GM23338 (cell line): ENCODE measurements around the gene ZNF787. TPM values are rescaled to one million over a fixed set of nuclear protein-coding genes. Genes with fewer than 3 reads are reported as not detected.
A peak's percentile ranks its signal among the peaks of the same experiment; 100 is the strongest.

Source experiments
- ATAC-seq: fragments of 200-7000 bp; cut with Tn5 transposase; 3 replicates; pipeline ENCODE4 v1.9.1; 2020
- DNase-seq: peaks from one replicate; pipeline ENCODE4 v3.0.0-alpha.2; 2015; ENCODE audit warnings: low spot score
- H2AFZ ChIP-seq: fragments of 200-600 bp; sonication (generic); 2 replicates; pipeline ENCODE4 v1.8.0; 2016; ENCODE audit warnings: antibody characterized with exemption, mild to moderate bottlenecking, moderate library complexity
- H3F3A ChIP-seq: fragments of 200-600 bp; sonication (generic); replicated peaks from 2 replicates; pipeline ENCODE4 v1.8.0; 2017; ENCODE audit warnings: antibody characterized with exemption, mixed run types, low read depth
- H3K27ac ChIP-seq: fragments of 200-600 bp; sonication (generic); 2 replicates; pipeline ENCODE4 v1.6.1; 2016; ENCODE audit warnings: low read depth
- H3K27me3 ChIP-seq: fragments of 200-600 bp; sonication (generic); 2 replicates; pipeline ENCODE4 v1.8.0; 2016; ENCODE audit warnings: mild to moderate bottlenecking, mixed run types, moderate library complexity; ENCODE audit not compliant: insufficient read depth
- H3K36me3 ChIP-seq: fragments of 200-600 bp; sonication (generic); 2 replicates; pipeline ENCODE4 v1.8.0; 2016; ENCODE audit warnings: mild to moderate bottlenecking; ENCODE audit not compliant: insufficient read depth
- H3K4me1 ChIP-seq: fragments of 200-600 bp; sonication (generic); 2 replicates; pipeline ENCODE4 v1.8.0; 2016; ENCODE audit warnings: mild to moderate bottlenecking, moderate library complexity; ENCODE audit not compliant: insufficient read depth
- H3K4me2 ChIP-seq: fragments of 200-600 bp; sonication (generic); 2 replicates; pipeline ENCODE4 v1.7.1; 2017; ENCODE audit warnings: mixed run types
- H3K4me3 ChIP-seq: fragments of 200-600 bp; sonication (generic); 2 replicates; pipeline ENCODE4 v1.6.1; 2016; ENCODE audit warnings: mixed run types
- H3K79me2 ChIP-seq: fragments of 200-600 bp; sonication (generic); replicated peaks from 2 replicates; pipeline ENCODE4 v1.8.0; 2017; ENCODE audit warnings: mild to moderate bottlenecking; ENCODE audit not compliant: insufficient read depth
- H3K9me2 ChIP-seq: fragments of 200-600 bp; sonication (generic); 2 replicates; pipeline ENCODE4 v1.8.0; 2017; ENCODE audit not compliant: insufficient read depth
- H4K20me1 ChIP-seq: fragments of 200-600 bp; sonication (generic); replicated peaks from 2 replicates; pipeline ENCODE4 v1.8.0; 2017; ENCODE audit warnings: mild to moderate bottlenecking; ENCODE audit not compliant: insufficient read depth
- H3K27ac Mint-ChIP-seq: 2 replicates; pipeline ENCODE4 v1.8.0; 2020; ENCODE audit warnings: inconsistent platforms, mild to moderate bottlenecking, moderate library complexity, mixed read lengths
- H3K27me3 Mint-ChIP-seq: 3 replicates; pipeline ENCODE4 v1.8.0; 2022; ENCODE audit warnings: low read depth, mild to moderate bottlenecking, moderate library complexity, mixed read lengths, inconsistent platforms; ENCODE audit not compliant: insufficient read depth, poor library complexity
- H3K36me3 Mint-ChIP-seq: 3 replicates; pipeline ENCODE4 v1.8.0; 2021; ENCODE audit warnings: low read depth, mild to moderate bottlenecking, inconsistent platforms, moderate library complexity, mixed read lengths
- H3K4me1 Mint-ChIP-seq: 3 replicates; pipeline ENCODE4 v1.8.0; 2020; ENCODE audit warnings: mild to moderate bottlenecking, inconsistent platforms, mixed read lengths
- H3K4me3 Mint-ChIP-seq: 3 replicates; pipeline ENCODE4 v1.8.0; 2021; ENCODE audit warnings: moderate library complexity, mild to moderate bottlenecking, inconsistent platforms, mixed read lengths
- H3K9me3 Mint-ChIP-seq: 3 replicates; pipeline ENCODE4 v1.8.0; 2020; ENCODE audit warnings: moderate library complexity, mild to moderate bottlenecking, inconsistent platforms, mixed read lengths
- CTCF ChIP-seq, 2 experiments: fragments of 200-600 bp in 1 of 2; sonication (generic) in 1 of 2; conservative IDR thresholded peaks; 2 replicates each; pipeline versions ENCODE4 v1.5.1 to v1.6.1; 2016 to 2017; ENCODE audit warnings: antibody characterized with exemption in 2 of 2, low read depth in 2 of 2, mild to moderate bottlenecking in 2 of 2, moderate library complexity in 1 of 2
- NANOG ChIP-seq: IDR thresholded peaks from 2 replicates; pipeline ENCODE4 v1.6.1; 2016; ENCODE audit warnings: antibody characterized with exemption, borderline replicate concordance
- REST ChIP-seq: IDR thresholded peaks from one replicate; pipeline ENCODE4 v1.6.1; 2018; ENCODE audit warnings: antibody characterized with exemption; ENCODE audit not compliant: unreplicated experiment
- STAT1 ChIP-seq: IDR thresholded peaks from one replicate; pipeline ENCODE4 v1.6.1; 2016; ENCODE audit warnings: antibody characterized with exemption; ENCODE audit not compliant: unreplicated experiment
- ZNF114 ChIP-seq: fragments of 250-450 bp; sonication (Bioruptor Pico); IDR thresholded peaks from 2 replicates; pipeline ENCODE4 v1.5.0; 2020; ENCODE audit warnings: mild to moderate bottlenecking, moderate library complexity
- ZNF462 ChIP-seq: fragments of 250-450 bp; sonication (Bioruptor Pico); IDR thresholded peaks from 2 replicates; pipeline ENCODE4 v1.5.0; 2020; ENCODE audit warnings: mild to moderate bottlenecking, moderate library complexity
- polyA plus RNA-seq: library from polyadenylated mRNA; unstranded; fragments of >200 nt; fragmentation: Nextera tagmentation; extraction: Ambion mirVana; gene quantifications from 2 replicates; pipeline ENCODE4 v1.2.1, GENCODE V29; 2016
- total RNA-seq: library from RNA; depleted of rRNA; stranded (reverse); fragments of >200 nt; shearing (Covaris generic); gene quantifications from 2 replicates; pipeline ENCODE4 v1.2.3, GENCODE V29; 2014

Gene ZNF787
- total and polyA plus RNA-seq, 2 experiments from 2014 or later, result 12.5 to 44.6 TPM

- H3K4me2 ChIP-seq, result no peak overlapping the region
- no peaks in the 10 kb centered on the region for H3K36me3 ChIP-seq
- Mint-ChIP-seq H3K4me1 (peaks cover 18% of the 10 kb centered on the region), H3K27me3 (peaks cover 3% of the 10 kb centered on the region), H3K27ac (no peak overlapping the region), H3K36me3 (peaks cover 35% of the 10 kb centered on the region), H3K9me3 (peaks cover 2% of the 10 kb centered on the region; the same call in 2 of the 3 replicates), H3K4me3 (no peak overlapping the region)
- H3K9me2 ChIP-seq, result 0 out of 2 replicates have a peak, but pooled peaks cover 4% of the 10 kb centered on the region
- H4K20me1 ChIP-seq, result 0 out of 2 replicates have a peak, but pooled peaks cover 6% of the 10 kb centered on the region
- no peaks in the 10 kb centered on the region for H3K27me3 ChIP-seq
- no peak overlapping the region for H3K27ac ChIP-seq
- peak; percentile 84 for ATAC-seq
- H3K4me1 ChIP-seq, result peaks cover 16% of the 10 kb centered on the region
- peak; percentile 86 for DNase-seq
- H3K4me3 ChIP-seq, result no peak overlapping the region
- TF ChIP-seq CTCF (conservative IDR thresholded peaks at IDR 0.05; ENCODE audit: low read depth in 2 of 2) (peak; percentile 70 to 86), ZNF114 (no peak)
- no peak overlapping the region for H2AFZ ChIP-seq
- peaks cover 7% of the 10 kb centered on the region for H3K79me2 ChIP-seq
- peaks cover 15% of the 10 kb centered on the region for H3F3A ChIP-seq
Measured at GRCh38 chr19:56155124-56155687, 34.1 kb upstream of the ZNF787 start.

- Histone ChIP-seq H3K36me3 (no peaks in the 10 kb centered on the region), H3K4me1 (peaks cover 16% of the 10 kb centered on the region), H4K20me1 (0 out of 2 replicates have a peak, but pooled peaks cover 6% of the 10 kb centered on the region), H3F3A (peaks cover 15% of the 10 kb centered on the region), H3K27ac (peak overlapping the region; percentile 87), H3K27me3 (no peaks in the 10 kb centered on the region), H3K4me2 (peak overlapping the region; percentile 24), H2AFZ (no peak overlapping the region), H3K79me2 (peaks cover 14% of the 10 kb centered on the region), H3K4me3 (peak overlapping the region; percentile 23), H3K9me2 (0 out of 2 replicates have a peak, but pooled peaks cover 4% of the 10 kb centered on the region)
- peak overlapping the region; percentile 23; the same call in 1 of the 3 replicates for H3K4me3 Mint-ChIP-seq
- H3K27me3 Mint-ChIP-seq, result peaks cover 5% of the 10 kb centered on the region
- ATAC-seq (peak; percentile 92), DNase-seq (peak; percentile 90)
- H3K27ac Mint-ChIP-seq, result peak overlapping the region; percentile 84
- peaks cover 5% of the 10 kb centered on the region; the same call in 2 of the 3 replicates for H3K9me3 Mint-ChIP-seq
- peaks cover 39% of the 10 kb centered on the region for H3K36me3 Mint-ChIP-seq
- no peak for TF ChIP-seq ZNF114
- TF ChIP-seq ZNF462 (CRISPR knock-in tag), result no peak
- no peak for TF ChIP-seq REST
- no peak for TF ChIP-seq STAT1
- no peak for TF ChIP-seq NANOG
- peaks cover 18% of the 10 kb centered on the region for H3K4me1 Mint-ChIP-seq
Measured at GRCh38 chr19:56153507-56153906, 32.4 kb upstream of the ZNF787 start.
